HEK293T (cell line): ENCODE measurements around the gene DSG4.

Source experiments
- ARNT ChIP-seq: fragments of 450-650 bp; IDR thresholded peaks from 2 replicates; pipeline ENCODE4 v1.6.1; 2017; ENCODE audit warnings: mild to moderate bottlenecking
- BHLHE40 ChIP-seq: fragments of 450-650 bp; IDR thresholded peaks from 2 replicates; pipeline ENCODE4 v1.6.1; 2016; ENCODE audit warnings: mild to moderate bottlenecking, moderate library complexity, borderline replicate concordance
- CTBP1 ChIP-seq: fragments of 450-650 bp; IDR thresholded peaks from 2 replicates; pipeline ENCODE4 v1.6.1; 2016; ENCODE audit warnings: borderline replicate concordance
- ELF4 ChIP-seq: fragments of 450-650 bp; IDR thresholded peaks from 2 replicates; pipeline ENCODE4 v1.6.1; 2017; ENCODE audit warnings: antibody characterized with exemption
- FOXK2 ChIP-seq: fragments of 450-650 bp; IDR thresholded peaks from 2 replicates; pipeline ENCODE4 v1.6.1; 2016; ENCODE audit warnings: mild to moderate bottlenecking
- FOXM1 ChIP-seq: fragments of 450-650 bp; IDR thresholded peaks from 2 replicates; pipeline ENCODE4 v1.6.1; 2017; ENCODE audit warnings: mild to moderate bottlenecking, borderline replicate concordance
- SP1 ChIP-seq: fragments of 450-650 bp; IDR thresholded peaks from 2 replicates; pipeline ENCODE4 v1.6.1; 2017
- SUZ12 ChIP-seq: fragments of 450-650 bp; IDR thresholded peaks from 2 replicates; pipeline ENCODE4 v1.6.1; 2016; ENCODE audit warnings: mild to moderate bottlenecking
- TF ChIP-seq, protein P1 (sequence below): fragments of 450-650 bp; IDR thresholded peaks from 2 replicates; pipeline ENCODE4 v1.6.1; 2016

DNA sequence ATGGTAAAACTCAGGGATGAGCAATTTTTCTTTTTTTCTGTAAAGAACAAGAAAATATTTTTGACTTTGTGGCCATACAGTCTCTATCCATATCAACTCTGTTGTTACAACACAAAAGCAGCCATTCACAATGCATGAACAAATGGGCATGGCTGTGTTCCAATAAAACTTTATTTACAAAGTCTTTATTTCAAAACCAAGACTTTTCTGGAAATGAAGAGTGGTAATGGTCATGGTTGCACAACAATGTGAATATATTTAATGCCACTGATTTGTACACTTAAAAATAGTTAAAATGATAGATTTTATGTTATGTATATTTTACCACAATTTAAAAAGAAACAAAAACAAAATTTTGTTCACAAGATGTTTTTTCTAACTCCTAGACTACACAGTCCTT is 69.3 kb downstream of the DSG4 start:
- no peak for TF ChIP-seq BHLHE40
- no peak for TF ChIP-seq FOXK2
- TF ChIP-seq ARNT, result no peak
- TF ChIP-seq SP1, result no peak
- TF ChIP-seq CTBP1, result no peak
- no peak for TF ChIP-seq SUZ12
- no peak for TF ChIP-seq FOXM1
- no peak for TF ChIP-seq ELF4
- TF ChIP-seq, protein P1, sequence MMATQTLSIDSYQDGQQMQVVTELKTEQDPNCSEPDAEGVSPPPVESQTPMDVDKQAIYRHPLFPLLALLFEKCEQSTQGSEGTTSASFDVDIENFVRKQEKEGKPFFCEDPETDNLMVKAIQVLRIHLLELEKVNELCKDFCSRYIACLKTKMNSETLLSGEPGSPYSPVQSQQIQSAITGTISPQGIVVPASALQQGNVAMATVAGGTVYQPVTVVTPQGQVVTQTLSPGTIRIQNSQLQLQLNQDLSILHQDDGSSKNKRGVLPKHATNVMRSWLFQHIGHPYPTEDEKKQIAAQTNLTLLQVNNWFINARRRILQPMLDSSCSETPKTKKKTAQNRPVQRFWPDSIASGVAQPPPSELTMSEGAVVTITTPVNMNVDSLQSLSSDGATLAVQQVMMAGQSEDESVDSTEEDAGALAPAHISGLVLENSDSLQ, result no peak
